B cell (primary cell): Measurements from ENCODE around the gene APBA2. TPM values are rescaled to one million over a fixed set of nuclear protein-coding genes. Genes with fewer than 3 reads are reported as not detected.

Source experiments
- ATAC-seq: fragments of 200-7000 bp; cut with Tn5 transposase; one replicate; pipeline ENCODE4 v1.10.0; 2021; ENCODE audit warnings: low read depth, mild to moderate bottlenecking, moderate number of reproducible peaks, moderate library complexity
- CTCF ChIA-PET: fragments of 350-600 bp; sonication (Branson Sonifier 250); formaldehyde crosslinking; loops from one replicate; lab custom pipeline; 2021; ENCODE audit warnings: antibody characterized with exemption, inconsistent platforms; lab: Charles Lee
- POLR2A ChIA-PET: fragments of 350-600 bp; sonication (Branson Sonifier 250); formaldehyde crosslinking; loops from one replicate; lab custom pipeline; 2021; ENCODE audit warnings: antibody characterized with exemption; lab: Charles Lee
- DNase-seq: peaks from one replicate; pipeline ENCODE4 v3.0.0; 2013
- H2AFZ ChIP-seq: 2 replicates; pipeline ENCODE4 v1.6.1; 2012; ENCODE audit warnings: mild to moderate bottlenecking, low read depth, low read length; ENCODE audit not compliant: insufficient read depth, poor library complexity, severe bottlenecking
- H3K27ac ChIP-seq, 2 donors: 1 replicate in 1 of 2; 2 replicates in 1 of 2; pipeline ENCODE4 v1.5.1; 2012 to 2013; ENCODE audit warnings: low read length in 2 of 2, mild to moderate bottlenecking in 2 of 2, moderate library complexity in 1 of 2
- H3K27me3 ChIP-seq, 4 experiments: fragments of 200-600 bp in 1 of 4; sonication (generic) in 1 of 4; replicated peaks in 1 of 4; 1 replicate in 2 of 4; 2 replicates in 2 of 4; pipeline versions ENCODE4 v1.6.1 to v1.7.0; 2013 to 2016; ENCODE audit warnings: low read length in 3 of 4, mild to moderate bottlenecking in 2 of 4, mixed read lengths in 1 of 4, moderate library complexity in 1 of 4; ENCODE audit not compliant: insufficient read depth in 4 of 4, control insufficient read depth in 3 of 4; ENCODE audit errors: control extremely low read depth in 1 of 4
- H3K36me3 ChIP-seq, 2 experiments: replicated peaks in 1 of 2; 1 replicate in 1 of 2; 2 replicates in 1 of 2; pipeline versions ENCODE4 v1.6.1 to v1.7.1; 2013; ENCODE audit warnings: low read length in 1 of 2; ENCODE audit not compliant: insufficient read depth in 2 of 2, control insufficient read depth in 1 of 2; ENCODE audit errors: control extremely low read depth in 1 of 2, extremely low read depth in 1 of 2
- H3K4me1 ChIP-seq, 2 donors: fragments of 200-600 bp in 1 of 2; sonication (generic) in 1 of 2; 1 replicate in 1 of 2; 2 replicates in 1 of 2; pipeline versions ENCODE4 v1.5.1 to v1.6.1; 2013 to 2017; ENCODE audit warnings: low read length in 2 of 2; ENCODE audit not compliant: control insufficient read depth in 2 of 2, insufficient read depth in 2 of 2
- H3K4me2 ChIP-seq: replicated peaks from 2 replicates; pipeline ENCODE3; 2012; ENCODE audit warnings: mild to moderate bottlenecking, low read depth, low read length; ENCODE audit not compliant: poor library complexity, severe bottlenecking
- H3K4me3 ChIP-seq, 5 experiments: fragments of 200-600 bp in 1 of 5; sonication (generic) in 1 of 5; 1 replicate in 3 of 5; 2 replicates in 2 of 5; pipeline versions ENCODE4 v1.5.1 to v1.7.0; 2011 to 2016; ENCODE audit warnings: low read length in 4 of 5, mild to moderate bottlenecking in 4 of 5, low read depth in 2 of 5, control low read depth in 1 of 5, moderate library complexity in 1 of 5; ENCODE audit not compliant: insufficient read depth in 1 of 5; ENCODE audit errors: control extremely low read depth in 1 of 5, extremely low read depth in 1 of 5
- H3K79me2 ChIP-seq: fragments of 200-600 bp; sonication (generic); one replicate; pipeline ENCODE4 v1.6.0; 2016; ENCODE audit warnings: low read length; ENCODE audit not compliant: control insufficient read depth, insufficient read depth
- H3K9ac ChIP-seq: fragments of 200-600 bp; sonication (generic); 2 replicates; pipeline ENCODE4 v1.6.1; 2017; ENCODE audit warnings: mild to moderate bottlenecking, low read length, moderate library complexity
- H3K9me3 ChIP-seq, 3 donors: one replicate each; pipeline versions ENCODE4 v1.6.1 to v1.7.1; 2013; ENCODE audit warnings: low read length in 2 of 3; ENCODE audit not compliant: control insufficient read depth in 2 of 3, insufficient read depth in 1 of 3; ENCODE audit errors: control extremely low read depth in 1 of 3
- H4K20me1 ChIP-seq: 2 replicates; pipeline ENCODE4 v1.6.0; 2012; ENCODE audit warnings: mild to moderate bottlenecking, low read length; ENCODE audit not compliant: insufficient read depth, control insufficient read depth, poor library complexity, severe bottlenecking
- H3K27ac Mint-ChIP-seq: one replicate; pipeline ENCODE4 v1.8.0; 2021; ENCODE audit warnings: mixed read lengths
- H3K27me3 Mint-ChIP-seq: one replicate; pipeline ENCODE4 v1.8.0; 2021; ENCODE audit warnings: mixed read lengths
- H3K4me1 Mint-ChIP-seq: one replicate; pipeline ENCODE4 v1.8.0; 2021; ENCODE audit warnings: mixed read lengths
- H3K4me3 Mint-ChIP-seq: one replicate; pipeline ENCODE4 v1.8.0; 2021; ENCODE audit warnings: mixed read lengths
- H3K9me3 Mint-ChIP-seq: one replicate; pipeline ENCODE4 v1.8.0; 2022; ENCODE audit warnings: mixed read lengths; ENCODE audit not compliant: insufficient read depth
- EZH2 ChIP-seq: IDR thresholded peaks from 2 replicates; pipeline ENCODE4 v1.6.1; 2012; ENCODE audit warnings: borderline replicate concordance, low read depth, mild to moderate bottlenecking, moderate library complexity, low read length; ENCODE audit not compliant: insufficient read depth, poor library complexity, severe bottlenecking
- WGBS: methylation state at CpG from one replicate; pipeline ENCODE4 v1.1.5; 2013; ENCODE audit warnings: missing lambda C conversion rate; ENCODE audit not compliant: insufficient coverage; 5-methylcytosine and 5-hydroxymethylcytosine counted together
- intact Hi-C: fragments of 100-400 bp; cut with micrococcal nuclease; formaldehyde crosslinking; loops from one replicate; pipeline ENCODE4 v1.10.0; 2022
- polyA plus RNA-seq: library from polyadenylated mRNA; depleted of rRNA; stranded (reverse); fragments of >200 nt; gene quantifications from 2 replicates; pipeline ENCODE4 v1.2.3, GENCODE V29; 2012
- total RNA-seq, 2 donors: library from RNA; stranded (reverse); fragments of 120-200 nt in 1 of 2; gene quantifications; 1 replicate in 1 of 2; 2 replicates in 1 of 2; pipeline versions ENCODE4 v1.2.3 to v1.2.4, GENCODE V29; 2013 to 2022
- TF ChIP-seq, protein P1 (sequence below): fragments of 200-600 bp; IDR thresholded peaks from one replicate; pipeline ENCODE4 v1.8.0; 2022; ENCODE audit warnings: antibody characterized with exemption, mild to moderate bottlenecking

Gene APBA2
- total and polyA plus RNA-seq, 2 donors (not counting 1 experiment from before 2014, with no cell fraction given), result 0.19 TPM; not detected in 1

DNA sequence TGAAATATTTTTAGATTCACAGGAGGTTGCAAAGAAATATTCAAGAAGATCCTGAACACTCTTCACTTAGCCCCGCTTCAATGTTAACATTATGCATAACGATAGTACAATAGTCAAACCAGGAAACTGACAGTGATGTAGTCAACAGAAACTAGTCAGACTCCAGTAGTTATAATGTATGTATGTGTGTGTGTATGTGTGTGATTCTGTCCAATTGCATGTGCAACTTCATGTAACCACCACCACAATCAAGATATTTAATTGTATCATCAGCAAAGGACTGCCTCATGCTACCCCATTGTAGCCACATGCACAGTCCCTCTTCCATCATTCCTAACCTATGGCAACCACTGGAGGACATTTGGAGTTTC, 77.9 kb downstream of the APBA2 start:
- Mint-ChIP-seq H3K4me3 (no peak overlapping the region), H3K4me1 (no peaks in the 10 kb centered on the region), H3K27ac (no peak overlapping the region), H3K9me3 (no peaks in the 10 kb centered on the region), H3K27me3 (peaks cover 12% of the 10 kb centered on the region)
- WGBS, result no CpG with 5 or more reads among the region's 2 CpGs
- CTCF ChIA-PET, result no interaction called here
- no peaks in the 10 kb centered on the region for H4K20me1 ChIP-seq
- no peaks in the 10 kb centered on the region for H3K36me3 ChIP-seq
- no peak overlapping the region for H3K27ac ChIP-seq
- no peak overlapping the region for H2AFZ ChIP-seq
- H3K79me2 ChIP-seq, result no peaks in the 10 kb centered on the region
- H3K9ac ChIP-seq, result no peak overlapping the region
- DNase-seq (no peak), ATAC-seq (no peak)
- H3K4me3 ChIP-seq, result no peak overlapping the region
- H3K9me3 ChIP-seq, result no peaks in the 10 kb centered on the region
- no peaks in the 10 kb centered on the region for H3K27me3 ChIP-seq
- intact Hi-C loops, result no loop called here
- H3K4me2 ChIP-seq, result no peak overlapping the region
- TF ChIP-seq, protein P1, sequence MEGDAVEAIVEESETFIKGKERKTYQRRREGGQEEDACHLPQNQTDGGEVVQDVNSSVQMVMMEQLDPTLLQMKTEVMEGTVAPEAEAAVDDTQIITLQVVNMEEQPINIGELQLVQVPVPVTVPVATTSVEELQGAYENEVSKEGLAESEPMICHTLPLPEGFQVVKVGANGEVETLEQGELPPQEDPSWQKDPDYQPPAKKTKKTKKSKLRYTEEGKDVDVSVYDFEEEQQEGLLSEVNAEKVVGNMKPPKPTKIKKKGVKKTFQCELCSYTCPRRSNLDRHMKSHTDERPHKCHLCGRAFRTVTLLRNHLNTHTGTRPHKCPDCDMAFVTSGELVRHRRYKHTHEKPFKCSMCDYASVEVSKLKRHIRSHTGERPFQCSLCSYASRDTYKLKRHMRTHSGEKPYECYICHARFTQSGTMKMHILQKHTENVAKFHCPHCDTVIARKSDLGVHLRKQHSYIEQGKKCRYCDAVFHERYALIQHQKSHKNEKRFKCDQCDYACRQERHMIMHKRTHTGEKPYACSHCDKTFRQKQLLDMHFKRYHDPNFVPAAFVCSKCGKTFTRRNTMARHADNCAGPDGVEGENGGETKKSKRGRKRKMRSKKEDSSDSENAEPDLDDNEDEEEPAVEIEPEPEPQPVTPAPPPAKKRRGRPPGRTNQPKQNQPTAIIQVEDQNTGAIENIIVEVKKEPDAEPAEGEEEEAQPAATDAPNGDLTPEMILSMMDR, result no peak
- POLR2A ChIA-PET, result no interaction called here
- H3K4me1 ChIP-seq, result no peaks in the 10 kb centered on the region

DNA sequence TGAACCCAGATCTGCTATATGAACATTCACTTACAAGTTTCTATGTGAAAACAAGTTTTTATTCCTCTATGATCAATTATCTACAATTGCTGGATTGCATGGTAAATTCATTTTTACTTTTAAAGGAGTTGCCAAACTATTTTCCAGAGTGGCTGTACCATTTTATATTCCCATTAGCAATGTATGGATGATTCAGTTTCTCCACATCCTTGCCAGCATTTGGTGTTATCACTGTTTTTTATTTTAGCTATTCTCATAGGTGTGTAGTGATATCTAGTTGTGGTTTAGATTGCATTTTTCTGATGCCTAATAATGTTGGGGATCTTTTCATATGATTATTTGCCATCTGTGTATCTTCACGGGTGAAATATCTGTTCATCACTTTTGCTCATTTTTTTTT, 78.3 kb downstream of the APBA2 start:
- H3K4me1 Mint-ChIP-seq, result no peaks in the 10 kb centered on the region
- DNase-seq, result no peak
- CTCF ChIA-PET, result no interaction called here
- H3K27ac Mint-ChIP-seq, result no peak overlapping the region
- Histone ChIP-seq H3K4me3 (no peak overlapping the region), H4K20me1 (no peaks in the 10 kb centered on the region), H3K27me3 (no peaks in the 10 kb centered on the region), H3K9me3 (no peaks in the 10 kb centered on the region), H2AFZ (no peak overlapping the region), H3K4me1 (no peaks in the 10 kb centered on the region), H3K36me3 (no peaks in the 10 kb centered on the region), H3K79me2 (no peaks in the 10 kb centered on the region), H3K9ac (no peak overlapping the region), H3K4me2 (no peak overlapping the region), H3K27ac (no peak overlapping the region)
- POLR2A ChIA-PET, result no interaction called here
- peaks cover 13% of the 10 kb centered on the region for H3K27me3 Mint-ChIP-seq
- TF ChIP-seq EZH2, result no peak
- TF ChIP-seq, protein P1, result no peak
- no peak for ATAC-seq
- H3K9me3 Mint-ChIP-seq, result no peaks in the 10 kb centered on the region
- no peak overlapping the region for H3K4me3 Mint-ChIP-seq
- intact Hi-C loops, result no loop called here
- no CpG with 5 or more reads among the region's 1 CpG for WGBS
